Suprapubic skin (tissue), 4 donors: ENCODE data around the gene FLT1. TPM values are rescaled to one million over a fixed set of nuclear protein-coding genes. Genes with fewer than 3 reads are reported as not detected.

Experiments used
- DNase-seq, 2 donors: peaks; one replicate each; pipeline ENCODE4 v3.0.0-alpha.2; 2019; ENCODE audit warnings: low spot score in 2 of 2
- H3K27ac ChIP-seq: fragments of 200-600 bp; sonication (generic); one replicate; pipeline ENCODE4 v1.5.1; 2019
- H3K27me3 ChIP-seq: fragments of 200-600 bp; sonication (generic); one replicate; pipeline ENCODE4 v1.5.1; 2019
- H3K36me3 ChIP-seq: fragments of 200-600 bp; sonication (generic); one replicate; pipeline ENCODE4 v1.5.1; 2019
- H3K4me1 ChIP-seq: fragments of 200-600 bp; sonication (generic); one replicate; pipeline ENCODE4 v1.5.1; 2019
- H3K4me3 ChIP-seq: fragments of 200-600 bp; sonication (generic); one replicate; pipeline ENCODE4 v1.5.1; 2019; ENCODE audit warnings: mild to moderate bottlenecking
- H3K9me3 ChIP-seq: fragments of 200-600 bp; sonication (generic); one replicate; pipeline ENCODE4 v1.5.1; 2019
- CTCF ChIP-seq, 2 donors: fragments of 200-600 bp in 1 of 2; fragments of 450-650 bp in 1 of 2; sonication (generic) in 1 of 2; IDR thresholded peaks; one replicate each; pipeline ENCODE4 v1.5.1; 2016 to 2019; ENCODE audit warnings: antibody characterized with exemption in 2 of 2, mild to moderate bottlenecking in 1 of 2, moderate library complexity in 1 of 2
- EP300 ChIP-seq: sonication (generic); formaldehyde crosslinking; IDR thresholded peaks from one replicate; pipeline ENCODE4 v1.6.1; 2017; ENCODE audit warnings: antibody characterized with exemption
- POLR2A ChIP-seq, 2 donors: fragments of 450-650 bp; IDR thresholded peaks; one replicate each; pipeline ENCODE4 v1.6.1; 2017; ENCODE audit warnings: antibody characterized with exemption in 2 of 2, mild to moderate bottlenecking in 2 of 2, moderate library complexity in 2 of 2
- POLR2AphosphoS5 ChIP-seq, 3 donors: sonication (generic); formaldehyde crosslinking; IDR thresholded peaks; one replicate each; pipeline ENCODE4 v1.6.1; 2017; ENCODE audit warnings: antibody characterized with exemption in 3 of 3
- WGBS: methylation state at CpG from one replicate; pipeline ENCODE4 v1.1.5; 2018; 5-methylcytosine and 5-hydroxymethylcytosine counted together
- total RNA-seq, 4 donors: library from RNA; depleted of rRNA; stranded (reverse); fragments of >200 nt; gene quantifications; one replicate each; pipeline ENCODE4 v1.1.0, GENCODE V29; 2016

Gene FLT1
- total RNA-seq, 4 donors from 2014 or later, result 3.8 to 14.2 (median 6.8) TPM

- Histone ChIP-seq H3K36me3 (no peaks in the 10 kb centered on the region), H3K4me1 (no peaks in the 10 kb centered on the region), H3K27ac (no peak overlapping the region), H3K27me3 (no peaks in the 10 kb centered on the region), H3K4me3 (no peak overlapping the region), H3K9me3 (no peaks in the 10 kb centered on the region)
- DNase-seq, result no peak
- TF ChIP-seq POLR2AphosphoS5 (IDR thresholded peaks at IDR 0.05) (no peak), EP300 (no peak), CTCF (IDR thresholded peaks at IDR 0.05) (no peak), POLR2A (IDR thresholded peaks at IDR 0.05) (no peak)
- WGBS, result 60% methylated on average over 4 of the region's 4 CpGs
Measured at GRCh38 chr13:28301839-28302238, 193.1 kb downstream of the FLT1 start.

- TF ChIP-seq EP300, result no peak
- no peak for TF ChIP-seq CTCF (IDR thresholded peaks at IDR 0.05)
- no peak for TF ChIP-seq POLR2A (IDR thresholded peaks at IDR 0.05)
- TF ChIP-seq POLR2AphosphoS5 (IDR thresholded peaks at IDR 0.05), result no peak
- Histone ChIP-seq H3K4me1 (no peaks in the 10 kb centered on the region), H3K27ac (no peak overlapping the region), H3K36me3 (peaks cover 11% of the 10 kb centered on the region), H3K27me3 (no peaks in the 10 kb centered on the region), H3K9me3 (no peaks in the 10 kb centered on the region), H3K4me3 (no peak overlapping the region)
- DNase-seq, result no peak
- WGBS, result 57% methylated on average over 2 of the region's 2 CpGs
Measured at GRCh38 chr13:28299916-28300315, 195.0 kb downstream of the FLT1 start.

- no peak overlapping the region for H3K4me3 ChIP-seq
- TF ChIP-seq POLR2A (IDR thresholded peaks at IDR 0.05), result no peak
- no peak for TF ChIP-seq CTCF (IDR thresholded peaks at IDR 0.05)
- TF ChIP-seq EP300, result no peak
- TF ChIP-seq POLR2AphosphoS5 (IDR thresholded peaks at IDR 0.05), result no peak
- H3K36me3 ChIP-seq, result peaks cover 25% of the 10 kb centered on the region
- no peak for DNase-seq
- H3K4me1 ChIP-seq, result no peaks in the 10 kb centered on the region
- no peaks in the 10 kb centered on the region for H3K27me3 ChIP-seq
- WGBS, result 81% methylated on average over 3 of the region's 3 CpGs
- H3K9me3 ChIP-seq, result no peaks in the 10 kb centered on the region
- no peak overlapping the region for H3K27ac ChIP-seq
Measured at GRCh38 chr13:28297341-28297740, 197.6 kb downstream of the FLT1 start.

GRCh38 chr13:28286263-28286662, 208.7 kb downstream of the FLT1 start:
- WGBS, result 81% methylated on average over 1 of the region's 1 CpG
- Histone ChIP-seq H3K36me3 (peaks cover 69% of the 10 kb centered on the region), H3K4me1 (no peaks in the 10 kb centered on the region), H3K27me3 (no peaks in the 10 kb centered on the region), H3K27ac (no peak overlapping the region), H3K4me3 (no peak overlapping the region), H3K9me3 (no peaks in the 10 kb centered on the region)
- TF ChIP-seq POLR2A (IDR thresholded peaks at IDR 0.05), result no peak
- TF ChIP-seq EP300, result no peak
- no peak for TF ChIP-seq CTCF (IDR thresholded peaks at IDR 0.05)
- TF ChIP-seq POLR2AphosphoS5 (IDR thresholded peaks at IDR 0.05), result no peak
- no peak for DNase-seq

GRCh38 chr13:28283600-28283999, 211.3 kb downstream of the FLT1 start:
- WGBS, result 91% methylated on average over 3 of the region's 3 CpGs

More at GRCh38 chr13:28283600-28283999, 211.3 kb downstream of the FLT1 start:
- Histone ChIP-seq H3K4me1 (no peaks in the 10 kb centered on the region), H3K36me3 (peaks cover 72% of the 10 kb centered on the region), H3K4me3 (no peak overlapping the region), H3K27me3 (no peaks in the 10 kb centered on the region), H3K27ac (no peak overlapping the region), H3K9me3 (no peaks in the 10 kb centered on the region)
- no peak for DNase-seq
- no peak for TF ChIP-seq EP300
- TF ChIP-seq CTCF (IDR thresholded peaks at IDR 0.05), result no peak
- TF ChIP-seq POLR2A (IDR thresholded peaks at IDR 0.05), result no peak
- TF ChIP-seq POLR2AphosphoS5 (IDR thresholded peaks at IDR 0.05), result no peak
